ENCODE data around the gene RAB6A. TPM values are rescaled to one million over a fixed set of nuclear protein-coding genes. Genes with fewer than 3 reads are reported as not detected.

Gene RAB6A
- total RNA-seq, 2 experiments from 2014 or later, result 36.7 to 41.2 TPM

- H3K4me1 Mint-ChIP-seq (ENCODE audit: low read depth), result peaks cover 18% of the 10 kb centered on the region
- H3K4me3 Mint-ChIP-seq, result no peak overlapping the region
- H3K27ac Mint-ChIP-seq, result no peak overlapping the region
- no peaks in the 10 kb centered on the region for H3K27me3 Mint-ChIP-seq (ENCODE audit: low read depth)
- intact Hi-C loops (cut with micrococcal nuclease), result no loop called here
- CTCF ChIA-PET, result interaction anchor here (4.4 kb wide), 1 partner anchor 10 kb away, joined by 21 read pairs; no protein-coding TSS in a partner anchor
- no peak for DNase-seq
- no peaks in the 10 kb centered on the region for H3K36me3 Mint-ChIP-seq (ENCODE audit: low read depth)
- peaks cover 4% of the 10 kb centered on the region for H3K9me3 Mint-ChIP-seq
Measured at GRCh38 chr11:73635721-73636120, 125.2 kb downstream of the RAB6A start.

DNA sequence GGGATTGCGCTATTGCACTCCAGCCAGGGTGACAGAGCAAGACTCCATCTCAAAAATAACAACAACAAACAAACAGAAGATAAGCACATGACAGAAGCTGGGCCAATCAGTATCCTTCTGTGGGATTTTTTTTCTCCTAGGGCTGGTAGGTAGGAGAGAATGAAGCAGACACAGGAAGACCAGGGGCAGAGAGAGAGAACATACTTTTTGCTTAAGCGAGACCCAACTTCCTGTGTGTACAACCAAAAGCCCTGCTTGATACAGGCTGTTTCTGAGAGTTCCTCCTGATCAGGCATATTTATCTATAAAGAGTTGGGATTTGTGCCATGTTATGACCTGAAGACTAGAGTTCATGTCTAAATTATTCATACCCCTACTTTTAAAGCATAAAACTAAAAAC, 126.9 kb downstream of the RAB6A start:
- no peaks in the 10 kb centered on the region for H3K27me3 Mint-ChIP-seq (ENCODE audit: low read depth)
- peak overlapping the region; percentile 26 for H3K27ac Mint-ChIP-seq
- intact Hi-C loops (cut with micrococcal nuclease), result no loop called here
- peaks cover 4% of the 10 kb centered on the region for H3K9me3 Mint-ChIP-seq
- CTCF ChIA-PET, result interaction anchor here (1.6 to 4.4 kb wide), 2 partner anchors 8 to 29 kb away, joined by 4 to 21 read pairs; no protein-coding TSS in a partner anchor
- H3K4me1 Mint-ChIP-seq (ENCODE audit: low read depth), result peaks cover 7% of the 10 kb centered on the region
- H3K4me3 Mint-ChIP-seq, result no peak overlapping the region
- DNase-seq, result no peak
- H3K36me3 Mint-ChIP-seq (ENCODE audit: low read depth), result no peaks in the 10 kb centered on the region

DNA sequence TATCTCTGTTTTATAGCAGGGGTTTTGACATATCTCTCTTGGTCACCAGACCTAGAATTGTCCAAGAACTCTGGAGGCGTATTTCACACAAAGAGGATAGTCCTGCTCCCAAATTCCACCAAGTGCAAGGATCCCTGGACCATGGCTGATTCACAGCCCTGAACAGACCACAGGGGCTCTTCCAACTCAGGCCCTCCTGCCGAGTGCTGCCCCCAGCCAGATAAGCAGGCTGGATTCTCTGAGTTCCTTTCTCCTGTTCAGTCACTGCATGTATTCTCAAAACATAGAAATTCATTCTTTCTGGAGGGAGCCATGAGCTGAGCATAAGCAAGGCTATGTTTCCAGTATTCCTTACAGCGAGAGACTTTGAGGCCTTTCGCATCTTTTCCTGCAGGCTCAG, 127.9 kb downstream of the RAB6A start:
- CTCF ChIA-PET, result interaction anchor here (1.6 kb wide), 2 partner anchors 28 to 30 kb away, joined by 4 to 6 read pairs; no protein-coding TSS in a partner anchor
- peaks cover 4% of the 10 kb centered on the region for H3K9me3 Mint-ChIP-seq
- no peaks in the 10 kb centered on the region for H3K27me3 Mint-ChIP-seq (ENCODE audit: low read depth)
- no peaks in the 10 kb centered on the region for H3K36me3 Mint-ChIP-seq (ENCODE audit: low read depth)
- intact Hi-C loops (cut with micrococcal nuclease), result no loop called here
- no peak overlapping the region for H3K4me3 Mint-ChIP-seq
- H3K4me1 Mint-ChIP-seq (ENCODE audit: low read depth), result peaks cover 7% of the 10 kb centered on the region
- DNase-seq, result no peak
- no peak overlapping the region for H3K27ac Mint-ChIP-seq

- Mint-ChIP-seq H3K4me3 (no peak overlapping the region), H3K27me3 (ENCODE audit: low read depth) (no peaks in the 10 kb centered on the region), H3K9me3 (peaks cover 4% of the 10 kb centered on the region), H3K27ac (no peak overlapping the region), H3K36me3 (ENCODE audit: low read depth) (no peaks in the 10 kb centered on the region), H3K4me1 (ENCODE audit: low read depth) (peaks cover 10% of the 10 kb centered on the region)
- DNase-seq, result no peak
- CTCF ChIA-PET, result interaction anchor here (0.6 to 9.2 kb wide), 4 partner anchors 31 to 279 kb away, joined by 3 to 220 read pairs (median 4); no protein-coding TSS in a partner anchor
- intact Hi-C loops (cut with micrococcal nuclease), result no loop called here
Measured at GRCh38 chr11:73629907-73630306, 131.0 kb downstream of the RAB6A start.

- no peaks in the 10 kb centered on the region for H3K36me3 Mint-ChIP-seq (ENCODE audit: low read depth)
- H3K27ac Mint-ChIP-seq, result no peak overlapping the region
- CTCF ChIA-PET, result interaction anchor here (0.5 to 9.2 kb wide), 44 partner anchors 9 to 305 kb away, joined by 3 to 220 read pairs (median 4); partner anchors contain the start of gene PLEKHB1
- peaks cover 16% of the 10 kb centered on the region for H3K27me3 Mint-ChIP-seq (ENCODE audit: low read depth)
- no peak overlapping the region for H3K4me3 Mint-ChIP-seq
- no peaks in the 10 kb centered on the region for H3K9me3 Mint-ChIP-seq
- intact Hi-C loops (cut with micrococcal nuclease), result loop anchor here (1.0 kb wide), 2 partner anchors 35 to 305 kb away; no protein-coding TSS in a partner anchor
- DNase-seq, result peak; percentile 82
- peaks cover 2% of the 10 kb centered on the region for H3K4me1 Mint-ChIP-seq (ENCODE audit: low read depth)
Measured at GRCh38 chr11:73625696-73626318, 135.1 kb downstream of the RAB6A start.

Other genes starting within 250 kb of the RAB6A start
- 10 to 100 TPM; 11.9 to 13.0 TPM for gene FAM168A, start 163.0 kb downstream of the RAB6A start, total RNA-seq
- gene PLEKHB1, start 114.5 kb downstream of the RAB6A start, total RNA-seq, result 10 to 100 TPM; 11.4 to 12.8 TPM
- gene MRPL48, start 26.8 kb upstream of the RAB6A start, total RNA-seq, result 10 to 100 TPM; 49.2 to 53.5 TPM
- 10 to 100 TPM; 87.8 to 94.2 TPM for gene COA4, start 115.8 kb upstream of the RAB6A start, total RNA-seq
- 10 to 100 TPM; 29.7 to 30.4 TPM for gene PAAF1, start 115.9 kb upstream of the RAB6A start, total RNA-seq
- gene DNAJB13, start 190.0 kb upstream of the RAB6A start, total RNA-seq, result under 1 TPM in 1 of 2 experiments, not detected in 1; 0.26 TPM
- gene UCP2, start 221.8 kb upstream of the RAB6A start, total RNA-seq, result 100 to 1,000 TPM; 149 to 157 TPM
- gene UCP3, start 248.0 kb upstream of the RAB6A start, total RNA-seq, result under 1 TPM; 0.32 to 0.83 TPM

Measured in activated naive CD4-positive, alpha-beta T cell treated with anti-CD3 and anti-CD28 coated beads for 36 hours (primary cell).